HL-60 (cell line): ENCODE measurements around the gene AVPI1.
A peak's percentile ranks its signal among the peaks of the same experiment; 100 is the strongest.

ENCODE experiments used
- DNase-seq, 2 experiments: peaks; one replicate each; pipeline ENCODE4 v3.0.0-alpha.2; 2010 to 2020; ENCODE audit warnings: low read depth in 1 of 2, low spot score in 1 of 2
- H3K27ac ChIP-seq: fragments of 250-450 bp; sonication (Bioruptor Pico); replicated peaks from 2 replicates; pipeline ENCODE4 v1.5.1; 2020; ENCODE audit warnings: mild to moderate bottlenecking, moderate library complexity
- H3K27me3 ChIP-seq: fragments of 250-450 bp; sonication (Bioruptor Pico); 2 replicates; pipeline ENCODE4 v1.5.1; 2021; ENCODE audit warnings: mild to moderate bottlenecking, moderate library complexity; ENCODE audit not compliant: insufficient read depth, poor library complexity, severe bottlenecking
- H3K4me3 ChIP-seq: replicated peaks from 2 replicates; pipeline ENCODE4 v1.5.1; 2011; ENCODE audit warnings: mild to moderate bottlenecking, control low read depth, low read length; ENCODE audit not compliant: insufficient read depth
- CTCF ChIP-seq: IDR thresholded peaks from one replicate; pipeline ENCODE4 v1.5.1; 2011; ENCODE audit warnings: low read length, control low read depth, inconsistent platforms; ENCODE audit not compliant: insufficient read depth
- GABPA ChIP-seq: IDR thresholded peaks from 2 replicates; pipeline ENCODE4 v1.6.1; 2012; ENCODE audit warnings: low read depth
- POLR2AphosphoS5 ChIP-seq: IDR thresholded peaks from 2 replicates; pipeline ENCODE4 v1.6.1; 2012; ENCODE audit warnings: low read depth
- SPI1 ChIP-seq: IDR thresholded peaks from 2 replicates; pipeline ENCODE4 v1.6.1; 2012; ENCODE audit warnings: low read depth, mild to moderate bottlenecking, borderline replicate concordance
- TF ChIP-seq, protein P1 (sequence below): IDR thresholded peaks from 2 replicates; pipeline ENCODE4 v1.6.1; 2012; ENCODE audit warnings: low read depth; ENCODE audit not compliant: insufficient replicate concordance

AVPI1 gene

DNA sequence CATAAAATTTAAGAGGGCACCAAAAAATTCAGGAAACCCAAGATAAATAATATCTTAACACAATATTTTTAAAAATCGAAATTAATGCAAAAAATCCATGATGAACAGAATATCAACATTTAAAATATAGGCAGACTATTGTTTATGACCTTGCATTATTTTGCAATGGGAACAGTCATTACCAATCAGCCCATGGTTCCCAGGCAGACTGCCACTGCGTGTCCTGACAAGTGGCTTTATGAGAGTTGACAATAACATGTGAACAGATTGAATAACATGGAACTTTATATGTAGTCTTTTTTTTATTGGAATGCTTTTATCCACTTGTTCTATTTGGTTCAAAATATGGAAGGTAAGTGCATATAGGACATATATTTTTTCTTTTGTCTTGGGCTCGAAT is 3.1 kb upstream of the AVPI1 start:
- TF ChIP-seq SPI1, result no peak
- TF ChIP-seq, protein P1, sequence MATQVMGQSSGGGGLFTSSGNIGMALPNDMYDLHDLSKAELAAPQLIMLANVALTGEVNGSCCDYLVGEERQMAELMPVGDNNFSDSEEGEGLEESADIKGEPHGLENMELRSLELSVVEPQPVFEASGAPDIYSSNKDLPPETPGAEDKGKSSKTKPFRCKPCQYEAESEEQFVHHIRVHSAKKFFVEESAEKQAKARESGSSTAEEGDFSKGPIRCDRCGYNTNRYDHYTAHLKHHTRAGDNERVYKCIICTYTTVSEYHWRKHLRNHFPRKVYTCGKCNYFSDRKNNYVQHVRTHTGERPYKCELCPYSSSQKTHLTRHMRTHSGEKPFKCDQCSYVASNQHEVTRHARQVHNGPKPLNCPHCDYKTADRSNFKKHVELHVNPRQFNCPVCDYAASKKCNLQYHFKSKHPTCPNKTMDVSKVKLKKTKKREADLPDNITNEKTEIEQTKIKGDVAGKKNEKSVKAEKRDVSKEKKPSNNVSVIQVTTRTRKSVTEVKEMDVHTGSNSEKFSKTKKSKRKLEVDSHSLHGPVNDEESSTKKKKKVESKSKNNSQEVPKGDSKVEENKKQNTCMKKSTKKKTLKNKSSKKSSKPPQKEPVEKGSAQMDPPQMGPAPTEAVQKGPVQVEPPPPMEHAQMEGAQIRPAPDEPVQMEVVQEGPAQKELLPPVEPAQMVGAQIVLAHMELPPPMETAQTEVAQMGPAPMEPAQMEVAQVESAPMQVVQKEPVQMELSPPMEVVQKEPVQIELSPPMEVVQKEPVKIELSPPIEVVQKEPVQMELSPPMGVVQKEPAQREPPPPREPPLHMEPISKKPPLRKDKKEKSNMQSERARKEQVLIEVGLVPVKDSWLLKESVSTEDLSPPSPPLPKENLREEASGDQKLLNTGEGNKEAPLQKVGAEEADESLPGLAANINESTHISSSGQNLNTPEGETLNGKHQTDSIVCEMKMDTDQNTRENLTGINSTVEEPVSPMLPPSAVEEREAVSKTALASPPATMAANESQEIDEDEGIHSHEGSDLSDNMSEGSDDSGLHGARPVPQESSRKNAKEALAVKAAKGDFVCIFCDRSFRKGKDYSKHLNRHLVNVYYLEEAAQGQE, result no peak
- TF ChIP-seq CTCF, result no peak
- TF ChIP-seq GABPA, result no peak
- no peak for TF ChIP-seq POLR2AphosphoS5
- DNase-seq, result no peak

GRCh38 chr10:97689559-97690020 is 2.5 kb upstream of the AVPI1 start:
- no peak overlapping the region for H3K4me3 ChIP-seq
- peak; percentile 68 to 76 for DNase-seq
- TF ChIP-seq, protein P1, result no peak
- no peak for TF ChIP-seq POLR2AphosphoS5
- TF ChIP-seq CTCF, result no peak
- TF ChIP-seq GABPA, result no peak
- TF ChIP-seq SPI1, result no peak
- H3K27ac ChIP-seq, result no peak overlapping the region
- no peaks in the 10 kb centered on the region for H3K27me3 ChIP-seq

More for the DNA sequence above, 3.1 kb upstream of the AVPI1 start:
- H3K27ac ChIP-seq, result no peak overlapping the region
- no peaks in the 10 kb centered on the region for H3K27me3 ChIP-seq
- H3K4me3 ChIP-seq, result no peak overlapping the region

GRCh38 chr10:97687785-97688781 is 1.0 kb upstream of the AVPI1 start:
- no peak for TF ChIP-seq GABPA
- TF ChIP-seq POLR2AphosphoS5, result no peak; the same call in 1 of the 2 replicates
- TF ChIP-seq CTCF, result no peak
- TF ChIP-seq, protein P1, result no peak
- TF ChIP-seq SPI1, result no peak; the same call in 1 of the 2 replicates
- H3K27ac ChIP-seq, result peak overlapping the region; percentile 54
- DNase-seq, result peak in 1 of 2 experiments; percentile 6

More at GRCh38 chr10:97687785-97688781, 1.0 kb upstream of the AVPI1 start:
- Histone ChIP-seq H3K27me3 (no peaks in the 10 kb centered on the region), H3K4me3 (peak overlapping the region; percentile 70)
